ENCODE results near the gene CEP128. TPM values are rescaled to one million over a fixed set of nuclear protein-coding genes. Genes with fewer than 3 reads are reported as not detected.

Gene CEP128
- total RNA-seq, 4 donors from 2014 or later: 7.4 to 30.4 (median 11.7) TPM

DNA sequence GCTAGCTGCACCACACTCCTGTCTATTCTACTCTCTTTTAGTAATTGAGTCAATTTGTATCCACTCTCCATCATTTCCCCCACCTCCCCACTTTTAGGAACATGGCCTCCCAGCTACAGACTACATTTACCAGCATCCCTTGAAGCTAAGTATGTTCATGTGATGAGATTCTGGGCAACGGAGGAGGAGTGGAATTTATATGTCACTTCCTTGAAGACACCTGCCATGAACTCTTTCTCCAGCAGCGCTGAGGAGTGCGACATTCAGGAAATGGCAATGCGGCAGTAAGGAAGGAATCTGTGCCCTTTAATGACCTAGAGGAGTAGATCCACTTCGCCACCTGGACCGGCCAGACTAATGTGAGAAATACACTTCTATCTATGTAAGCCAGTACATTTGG, 486.5 kb downstream of the CEP128 start:
- Histone ChIP-seq H3K27me3 (no peaks in the 10 kb centered on the region), H3K36me3 (no peaks in the 10 kb centered on the region), H3K4me3 (no peak overlapping the region), H3K27ac (no peak overlapping the region), H3K9me3 (no peaks in the 10 kb centered on the region), H3K4me1 (no peaks in the 10 kb centered on the region)
- TF ChIP-seq POLR2AphosphoS5 (IDR thresholded peaks at IDR 0.05) (no peak), EP300 (IDR thresholded peaks at IDR 0.05) (no peak), POLR2A (IDR thresholded peaks at IDR 0.05) (no peak)
- TF ChIP-seq, protein P1, sequence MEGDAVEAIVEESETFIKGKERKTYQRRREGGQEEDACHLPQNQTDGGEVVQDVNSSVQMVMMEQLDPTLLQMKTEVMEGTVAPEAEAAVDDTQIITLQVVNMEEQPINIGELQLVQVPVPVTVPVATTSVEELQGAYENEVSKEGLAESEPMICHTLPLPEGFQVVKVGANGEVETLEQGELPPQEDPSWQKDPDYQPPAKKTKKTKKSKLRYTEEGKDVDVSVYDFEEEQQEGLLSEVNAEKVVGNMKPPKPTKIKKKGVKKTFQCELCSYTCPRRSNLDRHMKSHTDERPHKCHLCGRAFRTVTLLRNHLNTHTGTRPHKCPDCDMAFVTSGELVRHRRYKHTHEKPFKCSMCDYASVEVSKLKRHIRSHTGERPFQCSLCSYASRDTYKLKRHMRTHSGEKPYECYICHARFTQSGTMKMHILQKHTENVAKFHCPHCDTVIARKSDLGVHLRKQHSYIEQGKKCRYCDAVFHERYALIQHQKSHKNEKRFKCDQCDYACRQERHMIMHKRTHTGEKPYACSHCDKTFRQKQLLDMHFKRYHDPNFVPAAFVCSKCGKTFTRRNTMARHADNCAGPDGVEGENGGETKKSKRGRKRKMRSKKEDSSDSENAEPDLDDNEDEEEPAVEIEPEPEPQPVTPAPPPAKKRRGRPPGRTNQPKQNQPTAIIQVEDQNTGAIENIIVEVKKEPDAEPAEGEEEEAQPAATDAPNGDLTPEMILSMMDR (IDR thresholded peaks at IDR 0.05): no peak
- WGBS: 80% methylated on average over 6 of the region's 6 CpGs
- no peak for DNase-seq (ENCODE audit: low spot score in 2 of 2)

DNA sequence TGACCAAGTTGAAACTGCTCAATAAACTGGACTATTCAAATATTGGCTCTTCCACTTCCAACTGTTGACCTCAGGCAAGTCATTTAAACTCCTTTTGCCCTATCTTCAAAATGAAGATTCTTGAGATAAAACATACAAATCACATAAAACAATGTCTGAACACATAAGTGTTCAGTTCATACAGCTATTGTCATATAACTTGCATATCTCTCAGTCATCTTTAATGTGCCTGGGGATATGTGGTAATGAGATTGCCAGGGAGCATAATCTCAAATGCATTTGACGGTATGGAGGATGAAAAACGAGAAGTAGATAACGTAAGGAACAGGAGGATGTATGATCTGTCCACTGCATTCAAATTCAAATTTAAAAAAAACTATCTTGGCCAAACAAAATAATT, 493.3 kb downstream of the CEP128 start:
- Histone ChIP-seq H3K4me1 (no peaks in the 10 kb centered on the region), H3K4me3 (no peak overlapping the region), H3K27ac (no peak overlapping the region), H3K9me3 (no peaks in the 10 kb centered on the region), H3K36me3 (no peaks in the 10 kb centered on the region), H3K27me3 (no peaks in the 10 kb centered on the region)
- TF ChIP-seq, protein P1 (IDR thresholded peaks at IDR 0.05): no peak
- no peak for TF ChIP-seq POLR2AphosphoS5 (IDR thresholded peaks at IDR 0.05)
- TF ChIP-seq POLR2A (IDR thresholded peaks at IDR 0.05): no peak
- no peak for TF ChIP-seq EP300 (IDR thresholded peaks at IDR 0.05)
- no peak for DNase-seq (ENCODE audit: low spot score in 2 of 2)
- 74% methylated on average over 3 of the region's 3 CpGs for WGBS

DNA sequence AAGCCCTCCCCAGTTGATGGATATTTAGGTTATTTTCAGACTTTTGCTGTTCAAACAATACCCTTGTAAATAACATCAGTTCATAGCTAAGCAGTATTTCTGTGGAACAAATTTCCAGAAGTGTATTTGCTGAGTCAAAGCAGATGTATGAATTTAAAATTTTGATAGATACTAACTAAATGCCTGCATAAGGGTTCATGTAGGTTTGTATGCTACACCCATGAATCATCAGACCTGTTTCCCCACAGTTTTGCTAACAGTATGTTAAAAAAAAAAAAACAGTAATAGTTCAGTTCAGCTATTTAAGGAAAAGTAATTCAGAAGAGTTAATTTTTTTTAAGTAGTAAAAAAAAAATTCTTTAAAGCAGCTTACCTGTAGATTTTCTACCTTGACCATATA, 494.1 kb downstream of the CEP128 start:
- H3K27ac ChIP-seq: no peak overlapping the region
- H3K4me3 ChIP-seq: no peak overlapping the region
- H3K4me1 ChIP-seq: no peaks in the 10 kb centered on the region
- H3K9me3 ChIP-seq: no peaks in the 10 kb centered on the region
- TF ChIP-seq POLR2AphosphoS5 (IDR thresholded peaks at IDR 0.05): no peak
- TF ChIP-seq, protein P1 (IDR thresholded peaks at IDR 0.05): no peak
- TF ChIP-seq EP300 (IDR thresholded peaks at IDR 0.05): no peak
- TF ChIP-seq POLR2A (IDR thresholded peaks at IDR 0.05): no peak
- DNase-seq (ENCODE audit: low spot score in 2 of 2): no peak
- H3K36me3 ChIP-seq: no peaks in the 10 kb centered on the region
- no peaks in the 10 kb centered on the region for H3K27me3 ChIP-seq

Other genes starting within 250 kb of the CEP128 start
- gene TSHR, start 13.9 kb upstream of the CEP128 start, total RNA-seq: not detected

All from suprapubic skin (tissue), 4 donors.